RWPE2 (cell line): ENCODE results near the gene VSX2.

Experiments used
- ATAC-seq: fragments of 200-7000 bp; cut with Tn5 transposase; 3 replicates; pipeline ENCODE4 v1.9.1; 2021; ENCODE audit warnings: low read depth
- DNase-seq: peaks from one replicate; pipeline ENCODE4 v3.0.0-alpha.2; 2020; ENCODE audit warnings: low spot score
- H3K27ac ChIP-seq: fragments of 450-650 bp; 2 replicates; pipeline ENCODE4 v1.5.1; 2017; ENCODE audit warnings: mild to moderate bottlenecking; ENCODE audit not compliant: poor library complexity, severe bottlenecking
- H3K27me3 ChIP-seq: fragments of 250-450 bp; sonication (Bioruptor Pico); 2 replicates; pipeline ENCODE4 v1.5.1; 2021; ENCODE audit warnings: mild to moderate bottlenecking, moderate library complexity; ENCODE audit not compliant: insufficient read depth, poor library complexity, severe bottlenecking
- H3K36me3 ChIP-seq: fragments of 250-450 bp; sonication (Bioruptor Pico); 2 replicates; pipeline ENCODE4 v1.5.1; 2020; ENCODE audit warnings: low read depth, mild to moderate bottlenecking, moderate library complexity
- H3K4me1 ChIP-seq: fragments of 250-450 bp; sonication (Bioruptor Pico); 2 replicates; pipeline ENCODE4 v1.5.1; 2021; ENCODE audit warnings: mild to moderate bottlenecking, moderate library complexity; ENCODE audit not compliant: insufficient read depth, poor library complexity, severe bottlenecking
- H3K4me3 ChIP-seq: fragments of 250-450 bp; sonication (Bioruptor Pico); 2 replicates; pipeline ENCODE4 v1.5.1; 2021; ENCODE audit warnings: mild to moderate bottlenecking, moderate library complexity; ENCODE audit not compliant: severe bottlenecking
- H3K9me3 ChIP-seq: fragments of 250-450 bp; sonication (Bioruptor Pico); 2 replicates; pipeline ENCODE4 v1.5.1; 2021; ENCODE audit warnings: mild to moderate bottlenecking, moderate library complexity; ENCODE audit not compliant: severe bottlenecking
- CTCF ChIP-seq: fragments of 450-650 bp; IDR thresholded peaks from one replicate; pipeline ENCODE4 v1.5.1; 2017; ENCODE audit warnings: mild to moderate bottlenecking, moderate library complexity; ENCODE audit not compliant: poor library complexity, severe bottlenecking

Gene VSX2

GRCh38 chr14:74242780-74243042 lies 3.5 kb downstream of the VSX2 start:
- ATAC-seq (no peak), DNase-seq (no peak)
- H3K9me3 ChIP-seq = no peaks in the 10 kb centered on the region
- no peak overlapping the region for H3K4me3 ChIP-seq
- peaks cover 83% of the 10 kb centered on the region for H3K27me3 ChIP-seq
- no peaks in the 10 kb centered on the region for H3K4me1 ChIP-seq
- no peaks in the 10 kb centered on the region for H3K36me3 ChIP-seq
- TF ChIP-seq CTCF = no peak
- H3K27ac ChIP-seq = no peak overlapping the region

- no peaks in the 10 kb centered on the region for H3K9me3 ChIP-seq
- no peak for TF ChIP-seq CTCF
- no peaks in the 10 kb centered on the region for H3K4me1 ChIP-seq
- no peaks in the 10 kb centered on the region for H3K36me3 ChIP-seq
- DNase-seq (no peak), ATAC-seq (no peak)
- peaks cover 83% of the 10 kb centered on the region for H3K27me3 ChIP-seq
- no peak overlapping the region for H3K4me3 ChIP-seq
- H3K27ac ChIP-seq = no peak overlapping the region
Measured at GRCh38 chr14:74243051-74243450, 3.8 kb downstream of the VSX2 start.

GRCh38 chr14:74244115-74244514 lies 4.9 kb downstream of the VSX2 start:
- H3K36me3 ChIP-seq = no peaks in the 10 kb centered on the region
- no peaks in the 10 kb centered on the region for H3K9me3 ChIP-seq
- H3K27me3 ChIP-seq = peaks cover 72% of the 10 kb centered on the region
- H3K27ac ChIP-seq = no peak overlapping the region
- H3K4me3 ChIP-seq = no peak overlapping the region
- ATAC-seq (peak; percentile 26; the same call in 2 of the 3 replicates), DNase-seq (no peak)
- peak; percentile 5 for TF ChIP-seq CTCF
- H3K4me1 ChIP-seq = no peaks in the 10 kb centered on the region

- Histone ChIP-seq H3K27ac (no peak overlapping the region), H3K27me3 (peaks cover 60% of the 10 kb centered on the region), H3K36me3 (no peaks in the 10 kb centered on the region), H3K4me1 (no peaks in the 10 kb centered on the region), H3K9me3 (no peaks in the 10 kb centered on the region), H3K4me3 (no peak overlapping the region)
- no peak for ATAC-seq
- no peak for TF ChIP-seq CTCF
- DNase-seq = no peak
Measured at GRCh38 chr14:74245292-74245691, 6.0 kb downstream of the VSX2 start.

- Histone ChIP-seq H3K9me3 (no peaks in the 10 kb centered on the region), H3K36me3 (no peaks in the 10 kb centered on the region), H3K4me3 (no peak overlapping the region), H3K27me3 (peaks cover 48% of the 10 kb centered on the region), H3K27ac (no peak overlapping the region), H3K4me1 (no peaks in the 10 kb centered on the region)
- no peak for DNase-seq
- no peak for TF ChIP-seq CTCF
- no peak for ATAC-seq
Measured at GRCh38 chr14:74246542-74246941, 7.3 kb downstream of the VSX2 start.
